Right kidney (tissue), 9 donors: ENCODE measurements around the gene LSS.
A peak's percentile ranks its signal among the peaks of the same experiment; 100 is the strongest.

Source experiments
- DNase-seq: peaks from one replicate; pipeline ENCODE4 v3.0.0-alpha.2; 2016
- long read RNA-seq, 8 donors: transcript quantifications; one replicate each; lab custom pipeline, GENCODE V29; 2026

LSS gene
- long read RNA-seq, donor 1, full-length matches to known transcripts = 4 of 4 reads
- long read RNA-seq, donor 1, partial matches to known transcripts = 0 of 4 reads
- long read RNA-seq, donor 1, other reads (novel, unspliced or antisense) = 0 of 4 reads
- long read RNA-seq, donor 2 = 0 reads
- long read RNA-seq, donor 3, full-length matches to known transcripts = 3 of 3 reads
- long read RNA-seq, donor 3, partial matches to known transcripts = 0 of 3 reads
- long read RNA-seq, donor 3, other reads (novel, unspliced or antisense) = 0 of 3 reads
- long read RNA-seq, donor 4, full-length matches to known transcripts = 4 of 4 reads
- long read RNA-seq, donor 4, partial matches to known transcripts = 0 of 4 reads
- long read RNA-seq, donor 4, other reads (novel, unspliced or antisense) = 0 of 4 reads
- long read RNA-seq, donor 5, full-length matches to known transcripts = 3 of 3 reads
- long read RNA-seq, donor 5, partial matches to known transcripts = 0 of 3 reads
- long read RNA-seq, donor 5, other reads (novel, unspliced or antisense) = 0 of 3 reads
- long read RNA-seq, donor 6, full-length matches to known transcripts = 5 of 25 reads
- long read RNA-seq, donor 6, partial matches to known transcripts = 20 of 25 reads
- long read RNA-seq, donor 6, other reads (novel, unspliced or antisense) = 0 of 25 reads
- long read RNA-seq, donor 7, full-length matches to known transcripts = 7 of 7 reads
- long read RNA-seq, donor 7, partial matches to known transcripts = 0 of 7 reads
- long read RNA-seq, donor 7, other reads (novel, unspliced or antisense) = 0 of 7 reads
- long read RNA-seq, donor 8, full-length matches to known transcripts = 5 of 5 reads
- long read RNA-seq, donor 8, partial matches to known transcripts = 0 of 5 reads
- long read RNA-seq, donor 8, other reads (novel, unspliced or antisense) = 0 of 5 reads

- DNase-seq = peak; percentile 86
Measured at GRCh38 chr21:46228345-46229051, at the start of gene LSS. TSS of gene LSS (minus strand) at chr21:46228774. CDS start at chr21:46228745, 29 bp downstream.

GRCh38 chr21:46274797-46275390, 46.3 kb upstream of the LSS start:
- no peak for DNase-seq

GRCh38 chr21:46273341-46273740, 44.8 kb upstream of the LSS start:
- no peak for DNase-seq

GRCh38 chr21:46269466-46269865, 40.9 kb upstream of the LSS start:
- no peak for DNase-seq

- no peak for DNase-seq
Measured at GRCh38 chr21:46268371-46268770, 39.8 kb upstream of the LSS start.

- no peak for DNase-seq
Measured at GRCh38 chr21:46266946-46267345, 38.4 kb upstream of the LSS start.

- DNase-seq = no peak
Measured at GRCh38 chr21:46265736-46266525, 37.4 kb upstream of the LSS start.

GRCh38 chr21:46264690-46265144, 36.1 kb upstream of the LSS start:
- no peak for DNase-seq

GRCh38 chr21:46264046-46264689, 35.6 kb upstream of the LSS start:
- DNase-seq = no peak

- DNase-seq = no peak
Measured at GRCh38 chr21:46256501-46256994, 28.0 kb upstream of the LSS start.

GRCh38 chr21:46255758-46256337, 27.3 kb upstream of the LSS start:
- DNase-seq = no peak

- DNase-seq = no peak
Measured at GRCh38 chr21:46255166-46255565, 26.6 kb upstream of the LSS start.

GRCh38 chr21:46254208-46254975, 25.8 kb upstream of the LSS start:
- no peak for DNase-seq

GRCh38 chr21:46253610-46254124, 25.1 kb upstream of the LSS start:
- DNase-seq = no peak

GRCh38 chr21:46252840-46253239, 24.3 kb upstream of the LSS start:
- DNase-seq = no peak

GRCh38 chr21:46250146-46250725, 21.7 kb upstream of the LSS start:
- no peak for DNase-seq

- DNase-seq = no peak
Measured at GRCh38 chr21:46248827-46249226, 20.3 kb upstream of the LSS start.

GRCh38 chr21:46248422-46248782, 19.8 kb upstream of the LSS start:
- no peak for DNase-seq
